ENCODE measurements around the gene GNGT2. TPM values are rescaled to one million over a fixed set of nuclear protein-coding genes. Genes with fewer than 3 reads are reported as not detected.

Gene GNGT2
- total and polyA plus RNA-seq, 2 of the 4 experiments (the other 2 are of a cell fraction), result 0.18 to 0.79 TPM

GRCh38 chr17:49229076-49229804 is 18.9 kb upstream of the GNGT2 start:
- no peak for DNase-seq
- dilution Hi-C loops (cut with HindIII; ENCODE audit: low sequenced_read_pairs, unreplicated experiment), result no loop called here
- no peak overlapping the region for H2BK120ac ChIP-seq (ENCODE audit: low read depth, low read length)

More at GRCh38 chr17:49229076-49229804, 18.9 kb upstream of the GNGT2 start:
- Histone ChIP-seq H3K14ac (replicated peaks; ENCODE audit: low read depth, low read length) (no peak overlapping the region), H3K18ac (ENCODE audit: low read depth, low read length) (no peak overlapping the region), H2AFZ (replicated peaks; ENCODE audit: low read length, poor library complexity) (peak overlapping the region; percentile 98), H3K9ac (ENCODE audit: low read depth, low read length) (no peak overlapping the region), H3K4ac (ENCODE audit: low read depth, low read length) (no peak overlapping the region), H4K5ac (ENCODE audit: low read depth, low read length) (no peak overlapping the region), H4K8ac (ENCODE audit: low read depth in 2 of 2, low read length in 2 of 2) (no peak overlapping the region), H3K56ac (ENCODE audit: extremely low read depth, insufficient read depth, low read length) (no peak overlapping the region), H3K9me1 (ENCODE audit: insufficient read depth, low read length) (no peaks in the 10 kb centered on the region), H3K23ac (ENCODE audit: low read depth, low read length) (no peak overlapping the region), H3K27me3 (ENCODE audit: control insufficient read depth, insufficient read depth, low read length) (peaks cover 33% of the 10 kb centered on the region), H3K4me2 (ENCODE audit: low read depth, low read length) (no peak overlapping the region), H3K9me3 (ENCODE audit: control insufficient read depth, insufficient read depth, low read length) (no peaks in the 10 kb centered on the region), H3K79me1 (ENCODE audit: low read depth in 1 of 2, low read length in 2 of 2) (no peaks in the 10 kb centered on the region), H4K91ac (ENCODE audit: insufficient read depth, low read depth, low read length) (no peak overlapping the region), H4K20me1 (ENCODE audit: insufficient read depth, low read length) (no peaks in the 10 kb centered on the region), H2BK15ac (ENCODE audit: low read depth, low read length) (no peak overlapping the region), H2AK9ac (replicated peaks; ENCODE audit: low read depth, low read length, poor library complexity) (no peak overlapping the region), H3K4me3 (ENCODE audit: insufficient read depth, low read depth, low read length) (no peak overlapping the region), H2BK20ac (ENCODE audit: low read depth, low read length) (no peak overlapping the region), H2AK5ac (ENCODE audit: low read depth, low read length) (no peak overlapping the region), H3K4me1 (ENCODE audit: control insufficient read depth, insufficient read depth, low read length) (no peaks in the 10 kb centered on the region; the same call in 1 of the 2 replicates), H2BK5ac (ENCODE audit: low read depth, low read length, poor library complexity, severe bottlenecking) (no peak overlapping the region), H3K36me3 (ENCODE audit: control insufficient read depth, insufficient read depth, low read length) (no peaks in the 10 kb centered on the region), H3K27ac (ENCODE audit: insufficient read depth, low read length) (no peak overlapping the region)
- no peak for ATAC-seq (ENCODE audit: low read depth)
- TF ChIP-seq RCOR1 (IDR thresholded peaks at IDR 0.05; ENCODE audit: insufficient replicate concordance, low read length), result no peak
- no peak for TF ChIP-seq NFE2L2 (IDR thresholded peaks at IDR 0.05; ENCODE audit: low read depth, low read length)
- no peak for TF ChIP-seq BHLHE40 (IDR thresholded peaks at IDR 0.05; ENCODE audit: low read depth, low read length)
- no peak for TF ChIP-seq MAZ (IDR thresholded peaks at IDR 0.05; ENCODE audit: borderline replicate concordance, low read depth, low read length)
- TF ChIP-seq MXI1 (IDR thresholded peaks at IDR 0.05; ENCODE audit: borderline replicate concordance, low read depth, low read length), result no peak
- TF ChIP-seq CTCF (conservative IDR thresholded peaks at IDR 0.05; ENCODE audit: low read depth, low read length), result no peak
- TF ChIP-seq MAFK (IDR thresholded peaks at IDR 0.05; ENCODE audit: low read depth, low read length), result no peak
- no peak for TF ChIP-seq USF2 (IDR thresholded peaks at IDR 0.05; ENCODE audit: low read depth, low read length)
- TF ChIP-seq FOS (IDR thresholded peaks at IDR 0.05; ENCODE audit: low read depth, low read length), result no peak
- 100% methylated on average over 1 of the region's 6 CpGs; no CpG with 5 or more reads in 1 of the 2 experiments for WGBS, 2 experiments (ENCODE audit: extremely low coverage in 2 of 2, insufficient read length in 1 of 2)
- POLR2A ChIA-PET (ENCODE audit: unreplicated experiment), result no interaction called here
- CTCF ChIA-PET, result interaction anchor here (0.7 to 2.4 kb wide), 2 partner anchors 49 to 193 kb away, joined by 4 to 12 read pairs; no protein-coding TSS in a partner anchor
- in situ Hi-C loops (cut with MboI; ENCODE audit: low sequenced_read_pairs) (no loop called here), intact Hi-C loops (cut with micrococcal nuclease) (loop anchor here (5.0 kb wide), 2 partner anchors 37 to 167 kb away; no protein-coding TSS in a partner anchor)
- no TSS peak for BruUV-seq (replicated peaks)

Measured in IMR-90 (cell line).